NK-92 (cell line): ENCODE results near the gene VIPR2.

ENCODE experiments used
- DNase-seq: peaks from one replicate; lab custom pipeline; 2025; ENCODE audit not compliant: unreplicated experiment; lab: John Stamatoyannopoulos, UW

The VIPR2 gene

DNA sequence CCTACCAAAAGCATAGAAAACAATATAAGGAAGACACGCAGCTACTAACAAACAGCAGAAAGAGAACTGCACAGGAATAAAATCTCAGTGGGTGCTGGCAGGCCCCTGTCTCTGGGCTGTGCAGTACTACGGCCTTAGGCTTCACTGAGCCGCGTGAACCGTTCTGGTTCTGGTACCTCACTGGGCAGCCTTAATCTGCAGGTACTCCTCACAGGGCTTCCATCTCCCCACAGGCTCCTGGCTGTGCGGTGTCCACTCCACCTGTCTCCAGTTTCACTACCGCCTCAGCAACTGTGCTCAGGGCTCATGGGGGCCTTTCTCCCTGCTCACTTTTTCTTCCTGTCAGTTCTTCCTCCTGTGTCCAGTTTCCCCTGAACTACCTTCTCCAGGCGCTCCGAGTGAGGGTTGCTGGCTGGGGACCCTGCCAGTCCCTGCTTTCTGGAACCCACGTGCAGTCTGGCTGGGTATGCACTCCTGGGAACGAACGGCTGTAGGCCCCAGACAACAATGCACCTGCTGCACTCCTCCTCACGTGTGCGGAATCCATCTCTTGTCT is 75.7 kb downstream of the VIPR2 start:
- DNase-seq = no peak

DNA sequence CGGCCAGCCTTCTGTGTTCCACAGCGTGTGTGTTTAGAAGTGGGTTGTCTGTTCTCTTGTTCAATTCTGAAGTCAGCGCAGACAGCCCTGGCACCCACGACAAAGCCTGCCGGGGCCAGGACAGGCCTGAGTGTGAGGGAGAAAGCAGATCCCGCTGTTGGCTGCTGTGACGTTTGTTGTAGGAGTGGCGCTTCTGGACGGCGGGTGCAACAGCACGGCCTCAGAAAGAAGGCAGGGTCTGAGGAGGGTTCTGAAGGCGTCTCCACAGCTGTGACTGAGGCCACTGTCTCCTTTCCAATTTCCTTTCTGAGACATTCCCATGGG is 76.2 kb downstream of the VIPR2 start:
- no peak for DNase-seq

DNA sequence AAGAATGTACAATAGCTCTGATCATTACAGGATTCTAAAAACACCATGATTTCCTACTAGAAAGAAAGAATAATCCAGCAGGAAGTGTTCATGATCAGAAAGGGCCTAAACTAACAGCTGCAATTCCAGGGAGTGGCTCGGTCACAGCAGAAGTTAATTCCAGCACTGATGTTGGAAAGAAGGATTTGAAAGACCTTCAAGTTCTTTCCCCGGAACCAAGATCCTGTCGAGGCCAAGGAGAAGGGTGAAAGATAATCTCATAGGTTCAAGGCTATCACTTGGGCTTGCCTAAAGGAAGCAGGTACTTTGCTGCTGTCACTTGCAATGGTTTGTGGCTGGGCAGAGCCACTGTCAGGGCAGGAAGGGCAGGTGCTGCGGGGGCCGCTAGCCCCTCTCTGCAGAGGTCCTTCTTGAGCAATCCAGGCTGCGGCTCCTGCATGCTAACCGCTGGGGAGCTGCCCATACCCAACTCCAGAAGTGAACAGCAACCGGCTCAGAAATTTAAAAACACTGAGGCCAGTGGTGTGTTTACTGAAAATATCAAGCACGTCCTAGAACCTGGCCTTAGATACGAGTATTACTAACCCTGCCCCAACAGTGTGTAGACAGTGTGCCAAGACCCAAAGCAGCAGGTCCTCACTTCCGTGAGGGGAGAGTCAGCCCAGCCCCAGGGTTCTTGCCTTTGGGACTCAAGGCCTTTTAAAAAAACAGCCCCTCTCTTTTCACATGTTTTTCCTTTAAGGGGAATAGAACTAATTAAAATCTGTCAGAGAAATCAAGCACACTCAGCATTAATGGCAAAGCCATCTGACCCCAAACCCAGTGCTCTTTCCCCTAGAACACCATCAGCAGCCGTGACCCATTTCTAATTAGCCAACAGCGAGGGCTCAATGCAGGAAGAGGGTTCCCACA is 76.8 kb downstream of the VIPR2 start:
- DNase-seq = no peak

DNA sequence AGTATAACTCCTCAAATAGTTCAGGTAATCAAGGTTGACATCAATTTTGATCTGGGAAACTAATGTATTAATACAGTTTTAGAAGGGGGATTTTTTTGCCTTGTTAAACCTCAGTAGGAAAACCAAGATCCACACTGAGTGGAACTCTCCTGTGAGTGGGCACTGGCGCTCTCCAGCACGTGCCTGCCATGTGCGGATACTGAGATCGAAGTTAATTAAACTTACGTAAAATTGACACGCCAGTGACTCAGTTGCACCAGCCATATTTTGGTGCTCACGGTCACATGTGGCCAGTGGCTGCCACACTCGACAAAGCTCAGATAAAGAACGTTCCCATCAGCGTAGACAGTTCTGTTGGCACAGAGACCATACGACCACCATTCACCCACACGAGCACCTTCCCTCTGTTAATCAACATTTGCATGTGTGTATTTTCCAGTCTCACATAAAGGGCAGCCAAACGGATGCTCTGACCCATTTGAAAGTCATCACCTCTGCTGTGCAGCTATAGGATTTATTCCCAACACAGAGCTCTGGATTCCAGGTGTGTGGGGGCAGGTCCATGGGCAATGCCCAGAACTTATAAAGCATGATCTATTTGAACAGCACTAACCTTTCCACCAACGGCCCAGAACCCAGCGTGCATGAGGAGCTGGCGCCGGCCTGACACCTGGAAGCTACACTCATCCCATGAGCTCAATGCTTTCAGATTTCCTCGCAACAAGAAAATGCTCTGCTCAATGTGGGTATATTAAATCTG is 77.7 kb downstream of the VIPR2 start:
- DNase-seq = no peak

DNA sequence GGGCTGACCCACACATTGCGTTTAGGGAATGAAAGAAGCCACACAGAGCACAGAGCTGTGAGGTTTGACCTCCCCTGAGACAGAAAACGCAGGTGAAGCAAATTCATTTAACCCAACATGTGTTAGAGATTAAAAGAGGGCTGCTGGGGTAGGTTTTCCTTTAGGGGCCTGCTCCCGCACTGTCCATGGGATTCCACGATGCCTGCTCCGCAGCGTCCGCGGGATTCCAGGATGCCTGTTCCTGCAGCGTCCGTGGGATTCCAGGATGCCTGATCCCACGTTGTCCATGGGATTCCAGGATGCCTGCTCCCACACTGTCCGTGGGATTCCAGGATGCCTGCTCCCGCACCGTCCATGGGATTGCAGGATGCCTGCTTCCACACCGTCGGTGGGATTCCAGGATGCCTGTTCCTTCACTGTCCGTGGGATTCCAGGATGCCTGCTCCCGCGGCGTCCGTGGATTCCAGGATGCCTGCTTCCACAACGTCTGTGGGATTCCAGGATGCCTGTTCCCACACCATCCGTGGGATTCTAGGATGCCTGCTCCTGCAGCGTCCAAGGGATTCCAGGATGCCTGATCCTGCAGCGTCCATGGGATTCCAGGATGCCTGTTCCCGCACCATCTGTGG is 78.7 kb downstream of the VIPR2 start:
- no peak for DNase-seq

DNA sequence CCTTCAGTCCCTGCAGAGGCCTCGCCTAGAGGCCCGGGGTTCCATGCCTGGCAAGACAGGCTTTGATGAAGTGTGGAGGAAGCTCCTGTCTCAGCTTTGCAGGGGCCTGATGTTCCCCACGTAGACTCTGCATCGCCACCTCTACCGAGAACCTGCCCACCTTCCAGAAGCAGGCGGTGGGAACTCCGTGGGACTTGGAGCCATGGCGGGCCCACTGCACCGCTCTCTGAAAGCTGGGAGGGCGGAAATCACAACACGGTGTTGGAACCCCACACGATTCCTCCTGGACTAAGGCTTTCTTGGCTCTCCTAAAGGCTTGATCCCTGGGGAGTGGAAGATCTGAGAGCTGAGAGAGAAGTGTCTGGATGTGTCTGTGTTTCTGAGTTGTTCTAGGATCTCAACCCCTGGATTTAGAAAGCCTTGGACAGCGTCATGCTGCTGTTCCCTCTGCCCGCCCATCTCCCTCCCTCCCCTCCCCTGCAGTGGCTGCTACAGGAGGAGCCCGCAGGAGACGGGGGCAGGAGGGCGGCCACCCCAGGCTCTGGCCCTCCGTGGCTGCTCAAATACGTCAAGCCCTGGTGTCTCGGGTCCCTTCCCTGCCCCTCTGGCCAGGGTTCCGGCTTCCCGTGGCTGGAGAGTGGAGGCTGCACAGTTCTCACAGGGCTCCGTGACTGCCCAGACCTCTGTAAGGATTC is 79.7 kb downstream of the VIPR2 start:
- DNase-seq = no peak

DNA sequence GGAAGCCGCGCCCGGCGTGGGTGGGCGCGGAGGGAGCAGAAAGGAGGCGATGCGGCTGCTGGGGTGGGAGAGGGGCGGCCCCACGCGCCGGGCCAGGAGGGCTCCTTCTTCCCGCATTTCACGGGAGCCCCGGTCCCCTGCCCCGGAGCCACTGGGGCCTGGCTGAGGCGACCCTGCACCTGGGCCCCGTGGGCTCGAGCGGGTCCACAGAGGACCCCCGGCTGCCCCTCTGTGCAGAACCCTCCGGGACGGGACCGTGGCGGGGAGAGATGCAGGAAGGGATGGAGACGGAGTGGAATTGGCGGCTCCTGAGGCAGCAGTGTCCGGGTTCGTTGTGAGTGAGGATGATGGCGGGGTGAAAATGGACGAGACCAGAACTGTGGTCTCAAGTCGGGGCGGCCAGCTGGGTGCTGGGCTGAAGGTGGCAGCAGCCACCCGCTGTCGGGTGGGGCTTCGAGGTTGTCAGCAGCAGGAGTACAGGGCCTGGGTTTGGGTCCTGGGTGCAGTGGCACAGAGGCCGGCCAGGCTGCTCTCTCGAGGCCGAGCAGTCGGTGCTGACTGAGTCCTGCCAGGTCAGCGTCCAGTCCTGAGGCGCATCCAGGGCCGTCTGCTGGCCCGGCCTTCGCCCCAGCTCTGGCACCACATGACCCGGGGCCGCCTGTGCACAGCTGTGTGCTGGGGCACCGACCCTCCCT is 80.4 kb downstream of the VIPR2 start:
- no peak for DNase-seq

DNA sequence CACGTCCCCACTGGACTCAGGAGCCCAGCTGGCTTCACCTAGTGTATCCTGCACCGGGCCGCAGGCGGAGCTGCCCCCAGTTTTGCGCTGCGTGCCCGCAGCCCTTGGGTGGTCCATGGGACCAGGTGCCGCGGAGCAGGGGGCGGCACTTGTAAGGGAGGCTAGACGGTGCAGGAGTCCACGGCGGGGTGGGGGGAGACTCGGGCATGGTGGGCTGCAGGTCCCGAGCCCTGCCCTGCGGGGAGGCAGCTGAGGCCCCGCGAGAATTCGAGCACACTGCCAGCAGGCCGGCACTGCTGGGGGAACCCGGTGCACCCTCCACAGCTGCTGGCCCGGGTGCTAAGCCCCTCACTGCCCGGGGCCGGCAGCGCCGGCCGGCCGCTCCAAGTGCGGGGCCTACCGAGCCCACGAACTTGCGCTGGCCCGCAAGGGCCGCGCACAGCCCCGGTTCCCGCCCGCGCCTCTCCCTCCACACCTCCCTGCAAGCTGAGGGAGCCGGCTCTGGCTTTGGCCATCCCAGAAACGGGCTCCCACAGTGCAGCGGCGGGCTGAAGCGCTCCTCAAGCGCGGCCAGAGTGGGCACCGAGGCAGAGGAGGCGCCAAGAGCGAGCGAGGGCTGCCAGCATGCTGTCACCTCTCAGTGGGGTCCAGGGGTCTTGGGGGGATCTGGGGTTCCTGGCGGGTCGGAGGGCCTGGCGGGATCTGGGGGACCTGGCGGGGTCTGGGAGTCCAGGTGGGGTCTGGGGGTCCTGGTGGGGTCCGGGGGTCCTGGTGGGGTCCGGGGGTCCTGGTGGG is 81.4 kb downstream of the VIPR2 start:
- DNase-seq = no peak

DNA sequence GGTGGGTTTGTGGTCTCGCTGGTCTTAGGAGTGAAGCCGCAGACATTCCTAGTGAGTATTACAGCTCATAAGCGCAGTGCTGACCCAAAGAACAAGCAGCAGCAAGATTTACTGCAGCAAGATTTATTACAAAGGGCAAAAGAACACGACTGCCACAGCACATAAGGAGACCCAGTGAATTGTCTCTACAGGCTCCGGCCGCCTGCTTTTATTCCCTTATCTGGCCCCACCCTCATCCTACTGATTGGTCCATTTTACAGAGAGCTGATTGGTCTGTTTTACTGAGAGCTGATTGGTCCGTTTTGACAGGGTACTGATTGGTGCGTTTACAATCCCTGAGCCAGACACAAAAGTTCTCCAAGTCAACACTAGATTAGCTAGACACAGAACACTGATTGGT is 82.1 kb downstream of the VIPR2 start:
- DNase-seq = no peak

DNA sequence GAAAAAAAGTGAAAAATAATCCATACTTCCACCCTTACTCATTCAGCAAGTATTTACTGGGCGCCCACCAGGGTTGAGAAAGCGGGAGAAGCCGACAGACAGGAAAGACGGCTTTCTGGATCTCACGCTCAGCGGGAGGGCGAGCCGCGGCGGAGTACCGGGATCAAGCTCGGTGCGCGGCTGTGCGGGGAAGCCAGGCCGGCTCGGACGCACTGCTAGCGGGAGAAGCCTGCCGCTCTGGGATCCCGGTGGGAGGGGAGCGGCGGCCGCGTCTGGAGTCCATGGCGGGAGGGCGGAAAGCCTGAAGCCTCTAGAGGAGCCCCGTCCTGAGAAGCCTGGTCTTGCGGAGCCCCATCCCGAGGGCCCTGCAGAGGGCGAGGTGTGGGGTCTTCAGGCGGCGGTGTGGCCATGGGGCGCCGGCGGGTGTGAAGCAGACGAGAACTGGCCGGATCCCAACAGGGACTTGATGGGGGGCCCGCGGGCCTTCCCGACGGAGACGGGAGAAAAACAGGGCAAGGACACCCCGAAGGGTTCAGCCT is 82.9 kb downstream of the VIPR2 start:
- no peak for DNase-seq

DNA sequence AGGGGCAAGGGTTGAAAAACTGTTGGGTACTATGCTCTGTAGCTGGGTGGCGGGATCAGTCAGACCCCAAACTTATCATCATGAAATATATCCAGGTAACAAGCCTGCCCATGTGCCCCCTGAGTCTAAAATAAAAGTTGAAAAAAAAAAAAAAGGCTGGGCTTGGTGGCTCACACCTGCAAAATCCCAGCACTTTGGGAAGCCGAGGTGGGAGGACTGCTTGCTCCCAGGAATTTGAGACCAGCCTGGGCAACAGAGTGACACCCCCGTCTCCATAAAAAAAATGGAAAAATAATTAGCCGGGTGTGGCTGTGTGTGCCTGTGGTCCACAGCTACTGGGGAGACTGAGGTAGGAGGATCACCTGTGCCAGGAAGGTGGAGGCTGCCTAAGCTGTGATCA is 83.5 kb downstream of the VIPR2 start:
- no peak for DNase-seq

DNA sequence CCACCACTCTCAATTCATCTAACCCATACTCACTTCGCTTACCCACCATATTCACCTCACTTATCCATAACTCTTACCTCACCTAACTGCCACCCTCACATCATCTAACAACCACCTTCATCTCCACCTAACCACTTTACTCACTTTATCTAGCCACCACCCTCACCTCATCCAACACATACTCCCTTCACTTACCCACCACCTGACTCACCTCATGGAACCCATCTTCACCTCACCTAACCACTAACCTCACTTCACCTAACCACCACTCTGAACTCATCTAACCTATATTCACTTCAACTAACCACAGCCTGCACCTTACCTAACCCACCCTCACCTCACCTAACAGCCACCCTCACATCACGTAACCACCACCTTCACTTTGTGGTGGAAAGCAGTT is 84.2 kb downstream of the VIPR2 start:
- DNase-seq = no peak

DNA sequence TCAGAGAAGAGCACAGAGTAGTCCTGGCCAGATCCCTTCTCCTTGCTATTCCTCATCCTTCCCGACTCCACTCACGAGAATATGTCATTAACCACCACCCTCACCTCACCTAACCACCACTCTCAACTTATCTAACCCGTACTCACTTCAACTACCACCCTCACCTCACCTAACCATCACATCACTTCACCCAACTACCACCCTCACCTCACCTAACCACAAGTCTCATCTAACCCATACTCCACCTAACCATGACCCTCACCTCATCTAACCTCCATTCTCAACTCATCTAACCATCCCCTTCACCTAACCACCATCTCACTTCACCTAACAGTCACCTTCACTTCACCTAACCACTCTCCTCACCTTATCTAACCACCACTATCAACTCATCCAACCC is 85.0 kb downstream of the VIPR2 start:
- DNase-seq = no peak

DNA sequence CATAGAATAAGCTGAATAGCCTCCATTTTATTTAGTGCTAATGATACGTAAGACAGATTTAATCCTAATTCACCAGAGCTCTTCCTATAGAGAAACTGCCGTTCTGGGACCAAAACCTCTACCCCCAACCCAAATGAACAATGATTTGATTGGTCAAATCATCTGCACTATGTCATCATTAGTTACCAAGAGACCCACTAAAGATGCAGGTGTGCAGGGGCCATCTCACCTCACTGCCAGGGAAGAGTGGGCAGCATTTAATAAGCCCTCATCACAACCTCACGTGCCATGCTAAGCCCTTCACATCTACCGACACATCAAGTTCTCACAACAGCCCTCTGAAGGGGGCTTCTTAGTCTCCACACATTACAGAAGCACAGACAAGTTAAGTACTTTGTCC is 87.0 kb downstream of the VIPR2 start:
- DNase-seq = no peak

DNA sequence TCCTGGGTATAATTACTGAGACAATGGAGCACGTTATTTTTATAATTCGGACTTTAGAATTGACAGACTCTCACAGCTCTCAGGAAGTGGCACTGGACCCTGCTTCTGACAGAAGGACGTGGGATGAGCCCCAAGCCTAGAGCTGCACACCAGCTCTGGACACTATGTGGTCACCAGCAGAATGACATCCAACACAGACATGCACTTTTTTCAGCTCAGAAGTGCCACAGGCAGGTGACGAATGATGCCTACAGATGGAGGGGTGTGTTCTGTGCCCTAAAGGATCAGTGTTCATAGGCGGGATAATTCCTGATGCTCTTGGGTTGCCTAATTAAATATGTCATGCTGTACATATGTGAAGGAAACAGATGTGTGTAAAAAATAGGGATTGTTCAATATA is 87.9 kb downstream of the VIPR2 start:
- no peak for DNase-seq

DNA sequence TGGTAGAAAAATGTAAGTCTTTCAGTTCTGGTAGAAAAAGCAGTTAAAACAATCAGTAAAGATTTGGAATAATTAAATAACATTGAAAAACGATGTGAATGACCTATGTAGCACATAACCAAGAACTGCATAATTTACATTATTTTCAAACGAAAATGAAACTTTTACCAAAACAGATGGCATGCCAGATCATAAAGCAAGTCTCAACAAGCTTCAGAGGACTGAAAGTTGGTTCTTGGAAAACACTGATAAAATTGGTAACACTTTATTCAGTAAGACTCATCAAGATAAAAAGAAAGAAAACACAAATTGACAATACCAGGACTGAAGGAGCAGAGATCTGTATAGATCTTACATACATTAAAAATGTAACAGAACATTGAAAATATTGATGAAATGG is 92.8 kb downstream of the VIPR2 start:
- no peak for DNase-seq

DNA sequence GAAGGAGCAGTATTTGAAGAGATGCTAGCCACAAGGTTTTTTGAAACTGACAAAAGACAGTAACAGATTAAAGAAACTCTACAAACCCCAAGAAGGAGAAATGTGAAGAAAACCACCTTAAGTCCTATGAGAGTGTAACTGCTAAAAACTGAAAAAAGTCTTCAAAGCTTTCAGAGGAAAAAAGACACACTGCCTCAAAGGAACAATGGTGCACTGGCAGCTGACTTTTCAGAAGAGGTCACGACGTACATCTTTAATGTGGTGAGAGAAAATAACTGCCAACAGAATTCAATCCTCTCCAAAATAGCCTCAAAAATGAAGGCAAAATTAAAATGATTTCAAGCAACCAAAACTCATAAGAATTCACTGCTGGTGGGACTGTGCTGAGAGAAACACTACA is 94.0 kb downstream of the VIPR2 start:
- no peak for DNase-seq

DNA sequence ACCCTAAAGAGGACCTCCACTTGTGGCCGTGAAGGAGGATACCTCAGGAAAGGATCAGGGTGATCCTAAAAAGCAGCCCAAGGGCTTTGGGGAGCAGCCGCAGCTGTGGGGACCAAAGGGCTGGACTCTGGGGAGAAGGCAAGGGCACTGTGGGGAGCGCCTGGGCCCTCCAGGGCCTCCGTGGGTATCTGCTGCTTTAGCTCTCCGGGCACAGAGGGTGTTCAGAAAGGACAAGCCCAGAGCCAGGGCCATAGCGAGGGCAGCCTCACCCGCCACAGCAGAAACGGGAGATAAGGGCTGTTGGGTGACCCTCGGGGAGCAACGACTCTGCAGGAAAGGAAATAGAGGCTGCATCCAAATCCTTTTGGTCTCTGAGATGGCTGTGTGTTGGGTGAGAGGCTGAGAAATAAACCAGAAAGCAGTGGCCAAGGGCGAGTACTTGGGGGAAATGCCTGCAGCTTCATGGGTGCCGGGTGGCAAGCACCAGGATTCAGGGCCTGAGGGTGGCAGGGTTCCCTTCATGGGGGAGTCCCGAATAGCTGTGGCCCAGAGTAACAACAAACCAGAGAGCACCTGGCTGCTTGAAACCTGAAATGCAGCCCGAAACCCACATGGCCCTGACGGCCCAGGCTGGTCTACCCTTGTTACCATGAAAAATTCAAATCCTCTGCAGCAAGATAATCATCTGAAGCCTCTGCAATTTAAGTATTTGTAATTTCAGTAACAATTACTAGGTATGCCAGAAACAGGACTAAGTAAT is 95.2 kb downstream of the VIPR2 start:
- no peak for DNase-seq

DNA sequence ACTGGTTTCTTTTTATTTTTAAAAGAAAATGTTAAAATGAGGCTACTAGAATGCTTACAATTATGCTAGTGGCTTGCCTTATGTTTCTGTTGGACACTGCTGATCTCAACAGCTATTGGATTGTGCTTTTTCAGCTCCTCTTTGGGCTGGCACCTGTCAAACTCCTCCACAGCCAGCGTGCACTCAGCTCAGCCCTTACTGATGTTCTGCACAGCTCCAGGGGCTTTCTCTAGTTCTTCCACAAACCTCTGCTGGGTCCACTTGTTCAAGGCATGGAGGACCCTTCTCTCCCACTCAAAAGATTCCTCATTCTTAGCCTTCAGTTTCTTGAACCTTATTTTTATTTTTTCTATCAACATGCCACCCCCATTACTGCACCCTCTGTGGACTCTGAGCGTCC is 96.0 kb downstream of the VIPR2 start:
- no peak for DNase-seq
